ENCODE measurements around the gene MBTPS1. TPM values are rescaled to one million over a fixed set of nuclear protein-coding genes. Genes with fewer than 3 reads are reported as not detected.

The MBTPS1 gene
- total RNA-seq, 1 donor from 2014 or later = 85.9 TPM

DNA sequence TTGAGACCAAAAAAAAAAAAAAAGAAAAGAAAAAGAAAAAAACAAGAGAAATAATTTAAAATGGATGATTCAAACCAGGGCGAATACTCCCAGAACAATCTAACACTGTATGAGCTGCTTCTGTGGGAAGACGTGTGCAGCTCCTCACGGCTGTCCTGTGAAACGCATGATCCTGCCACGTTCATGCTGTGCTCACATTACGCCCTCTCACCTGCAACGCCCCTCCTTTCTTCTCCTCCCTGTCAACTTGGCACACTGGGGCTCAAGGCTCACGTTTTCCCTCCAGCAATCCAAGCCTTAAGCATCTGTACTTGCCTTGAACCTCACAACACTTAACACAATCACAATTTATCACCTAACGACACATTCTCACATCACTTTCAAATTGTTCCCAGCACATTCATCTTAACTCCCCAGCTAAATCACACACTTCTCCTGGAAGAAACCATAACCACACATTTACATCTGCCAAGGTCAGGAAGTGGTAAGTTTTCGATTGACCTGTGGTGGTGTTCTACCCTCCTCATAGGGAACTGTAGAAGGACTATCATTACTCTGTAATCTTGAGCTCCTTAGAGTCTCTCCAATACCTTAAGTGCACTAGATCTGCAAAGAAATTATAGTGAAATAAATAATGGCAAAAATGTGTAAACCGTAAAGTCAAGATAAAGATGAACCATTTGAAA lies 29.1 kb downstream of the MBTPS1 start:
- H3K9ac ChIP-seq (ENCODE audit: low read length) = no peak overlapping the region
- H3K79me2 ChIP-seq (ENCODE audit: insufficient read depth, low read length) = no peaks in the 10 kb centered on the region
- H3K4me1 Mint-ChIP-seq (ENCODE audit: low read depth, unreplicated experiment) = no peaks in the 10 kb centered on the region
- no peak overlapping the region for H3K27ac ChIP-seq (ENCODE audit: low read depth, low read length)
- DNase-seq (ENCODE audit: low read depth) = peak; percentile 6
- TF ChIP-seq EZH2 (IDR thresholded peaks at IDR 0.05; ENCODE audit: insufficient read depth, low read length) = no peak
- TF ChIP-seq, protein P1, sequence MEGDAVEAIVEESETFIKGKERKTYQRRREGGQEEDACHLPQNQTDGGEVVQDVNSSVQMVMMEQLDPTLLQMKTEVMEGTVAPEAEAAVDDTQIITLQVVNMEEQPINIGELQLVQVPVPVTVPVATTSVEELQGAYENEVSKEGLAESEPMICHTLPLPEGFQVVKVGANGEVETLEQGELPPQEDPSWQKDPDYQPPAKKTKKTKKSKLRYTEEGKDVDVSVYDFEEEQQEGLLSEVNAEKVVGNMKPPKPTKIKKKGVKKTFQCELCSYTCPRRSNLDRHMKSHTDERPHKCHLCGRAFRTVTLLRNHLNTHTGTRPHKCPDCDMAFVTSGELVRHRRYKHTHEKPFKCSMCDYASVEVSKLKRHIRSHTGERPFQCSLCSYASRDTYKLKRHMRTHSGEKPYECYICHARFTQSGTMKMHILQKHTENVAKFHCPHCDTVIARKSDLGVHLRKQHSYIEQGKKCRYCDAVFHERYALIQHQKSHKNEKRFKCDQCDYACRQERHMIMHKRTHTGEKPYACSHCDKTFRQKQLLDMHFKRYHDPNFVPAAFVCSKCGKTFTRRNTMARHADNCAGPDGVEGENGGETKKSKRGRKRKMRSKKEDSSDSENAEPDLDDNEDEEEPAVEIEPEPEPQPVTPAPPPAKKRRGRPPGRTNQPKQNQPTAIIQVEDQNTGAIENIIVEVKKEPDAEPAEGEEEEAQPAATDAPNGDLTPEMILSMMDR (IDR thresholded peaks at IDR 0.05; ENCODE audit: insufficient read depth, low read depth, low read length) = no peak
- no peaks in the 10 kb centered on the region for H3K9me3 ChIP-seq (ENCODE audit: insufficient read depth, low read depth, low read length)
- no peak overlapping the region for H3K4me2 ChIP-seq (ENCODE audit: low read length)
- H3K4me3 Mint-ChIP-seq (ENCODE audit: unreplicated experiment) = no peak overlapping the region
- H3K36me3 Mint-ChIP-seq (ENCODE audit: low read depth, unreplicated experiment) = peaks cover 7% of the 10 kb centered on the region
- no peak overlapping the region for H2AFZ ChIP-seq (ENCODE audit: low read depth, low read length)
- no peaks in the 10 kb centered on the region for H3K27me3 Mint-ChIP-seq (ENCODE audit: low read depth, unreplicated experiment)
- peaks cover 24% of the 10 kb centered on the region for H4K20me1 ChIP-seq (ENCODE audit: insufficient read depth, low read length)
- FAIRE-seq = no peak
- no peak overlapping the region for H3K27ac Mint-ChIP-seq (ENCODE audit: unreplicated experiment)
- H3K27me3 ChIP-seq (ENCODE audit: insufficient read depth, low read length) = no peaks in the 10 kb centered on the region
- H3K4me3 ChIP-seq (ENCODE audit: insufficient read depth, low read depth, low read length) = no peak overlapping the region
- H3K9me3 Mint-ChIP-seq (ENCODE audit: unreplicated experiment) = no peaks in the 10 kb centered on the region
- H3K36me3 ChIP-seq (ENCODE audit: insufficient read depth, low read length) = peaks cover 42% of the 10 kb centered on the region
- H3K4me1 ChIP-seq (ENCODE audit: insufficient read depth, low read length) = no peaks in the 10 kb centered on the region

DNA sequence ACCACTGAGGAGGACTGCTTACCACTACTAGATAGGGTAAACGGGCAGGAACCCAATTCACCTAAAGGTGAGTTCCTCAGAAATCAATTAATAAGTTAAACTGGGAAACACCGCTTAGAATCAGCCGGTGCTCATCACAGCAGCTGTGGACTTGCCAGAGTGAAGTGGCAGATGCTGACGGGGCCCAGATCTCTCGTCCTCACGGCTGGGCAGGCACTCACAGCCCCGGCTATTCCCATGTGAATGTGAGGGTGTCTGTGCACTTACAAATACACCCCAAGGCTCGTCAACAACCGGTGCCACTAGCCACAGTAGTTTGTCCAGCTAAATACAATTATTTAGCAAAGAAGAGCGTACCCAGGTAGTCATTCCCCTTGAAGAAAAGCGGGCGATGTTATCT lies 29.7 kb downstream of the MBTPS1 start:
- no peaks in the 10 kb centered on the region for H3K27me3 ChIP-seq (ENCODE audit: insufficient read depth, low read length)
- no peak overlapping the region for H3K4me2 ChIP-seq (ENCODE audit: low read length)
- H3K4me3 ChIP-seq (ENCODE audit: insufficient read depth, low read depth, low read length) = no peak overlapping the region
- H3K27me3 Mint-ChIP-seq (ENCODE audit: low read depth, unreplicated experiment) = no peaks in the 10 kb centered on the region
- no peaks in the 10 kb centered on the region for H3K4me1 ChIP-seq (ENCODE audit: insufficient read depth, low read length)
- FAIRE-seq (no peak), DNase-seq (ENCODE audit: low read depth) (no peak)
- H3K36me3 Mint-ChIP-seq (ENCODE audit: low read depth, unreplicated experiment) = peaks cover 7% of the 10 kb centered on the region
- H3K9me3 ChIP-seq (ENCODE audit: insufficient read depth, low read depth, low read length) = no peaks in the 10 kb centered on the region
- H4K20me1 ChIP-seq (ENCODE audit: insufficient read depth, low read length) = peaks cover 24% of the 10 kb centered on the region
- TF ChIP-seq, protein P1 (IDR thresholded peaks at IDR 0.05; ENCODE audit: insufficient read depth, low read depth, low read length) = no peak
- TF ChIP-seq EZH2 (IDR thresholded peaks at IDR 0.05; ENCODE audit: insufficient read depth, low read length) = no peak
- no peaks in the 10 kb centered on the region for H3K9me3 Mint-ChIP-seq (ENCODE audit: unreplicated experiment)
- peaks cover 41% of the 10 kb centered on the region for H3K36me3 ChIP-seq (ENCODE audit: insufficient read depth, low read length)
- no peak overlapping the region for H3K4me3 Mint-ChIP-seq (ENCODE audit: unreplicated experiment)
- H3K9ac ChIP-seq (ENCODE audit: low read length) = no peak overlapping the region
- H3K27ac Mint-ChIP-seq (ENCODE audit: unreplicated experiment) = no peak overlapping the region
- no peaks in the 10 kb centered on the region for H3K4me1 Mint-ChIP-seq (ENCODE audit: low read depth, unreplicated experiment)
- H3K27ac ChIP-seq (ENCODE audit: low read depth, low read length) = no peak overlapping the region
- no peaks in the 10 kb centered on the region for H3K79me2 ChIP-seq (ENCODE audit: insufficient read depth, low read length)
- no peak overlapping the region for H2AFZ ChIP-seq (ENCODE audit: low read depth, low read length)

DNA sequence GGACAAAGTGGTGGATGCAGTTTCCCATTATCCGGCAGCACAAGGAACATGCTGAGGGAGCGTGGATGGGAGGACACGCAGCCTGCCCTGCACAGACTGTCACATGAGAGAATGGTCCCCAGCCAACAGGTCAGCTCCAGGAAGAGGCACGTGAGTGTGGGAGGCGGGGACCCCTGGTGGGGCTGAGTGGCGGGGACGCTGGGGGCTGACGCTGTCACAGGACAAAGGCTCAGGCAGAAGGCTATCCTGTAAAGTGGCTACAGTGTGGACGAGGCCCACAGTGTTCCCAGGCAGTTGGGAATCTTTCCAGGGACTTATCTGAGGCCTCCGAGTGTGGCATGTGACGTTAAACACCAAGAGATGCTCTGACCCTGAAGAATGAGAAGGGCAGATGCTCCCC lies 30.4 kb downstream of the MBTPS1 start:
- Mint-ChIP-seq H3K27me3 (ENCODE audit: low read depth, unreplicated experiment) (no peaks in the 10 kb centered on the region), H3K9me3 (ENCODE audit: unreplicated experiment) (no peaks in the 10 kb centered on the region), H3K36me3 (ENCODE audit: low read depth, unreplicated experiment) (peaks cover 6% of the 10 kb centered on the region), H3K4me1 (ENCODE audit: low read depth, unreplicated experiment) (no peaks in the 10 kb centered on the region), H3K27ac (ENCODE audit: unreplicated experiment) (no peak overlapping the region), H3K4me3 (ENCODE audit: unreplicated experiment) (no peak overlapping the region)
- no peak for DNase-seq (ENCODE audit: low read depth)
- no peak overlapping the region for H3K9ac ChIP-seq (ENCODE audit: low read length)
- no peaks in the 10 kb centered on the region for H3K27me3 ChIP-seq (ENCODE audit: insufficient read depth, low read length)
- H2AFZ ChIP-seq (ENCODE audit: low read depth, low read length) = no peak overlapping the region
- no peak for FAIRE-seq
- H3K36me3 ChIP-seq (ENCODE audit: insufficient read depth, low read length) = peaks cover 47% of the 10 kb centered on the region
- peaks cover 24% of the 10 kb centered on the region for H4K20me1 ChIP-seq (ENCODE audit: insufficient read depth, low read length)
- no peak overlapping the region for H3K4me3 ChIP-seq (ENCODE audit: insufficient read depth, low read depth, low read length)
- no peak overlapping the region for H3K27ac ChIP-seq (ENCODE audit: low read depth, low read length)
- no peaks in the 10 kb centered on the region for H3K9me3 ChIP-seq (ENCODE audit: insufficient read depth, low read depth, low read length)
- TF ChIP-seq, protein P1 (IDR thresholded peaks at IDR 0.05; ENCODE audit: insufficient read depth, low read depth, low read length) = no peak
- TF ChIP-seq EZH2 (IDR thresholded peaks at IDR 0.05; ENCODE audit: insufficient read depth, low read length) = no peak
- no peak overlapping the region for H3K4me2 ChIP-seq (ENCODE audit: low read length)
- no peaks in the 10 kb centered on the region for H3K4me1 ChIP-seq (ENCODE audit: insufficient read depth, low read length)
- no peaks in the 10 kb centered on the region for H3K79me2 ChIP-seq (ENCODE audit: insufficient read depth, low read length)
